Panc1 (cell line): ENCODE data around the gene KCNJ9.

Experiments
- POLR2AphosphoS5 ChIP-seq: IDR thresholded peaks from 2 replicates; pipeline ENCODE4 v1.6.1; 2012; ENCODE audit warnings: mild to moderate bottlenecking, low read depth, low read length, moderate library complexity
- REST ChIP-seq, 2 experiments: IDR thresholded peaks; 2 replicates each; pipeline ENCODE4 v1.6.1; 2011 to 2012; ENCODE audit warnings: low read depth in 2 of 2, control low read depth in 1 of 2, low read length in 1 of 2, mild to moderate bottlenecking in 1 of 2, moderate library complexity in 1 of 2; ENCODE audit not compliant: insufficient read depth in 1 of 2

- TF ChIP-seq POLR2AphosphoS5 = no peak
- TF ChIP-seq REST (IDR thresholded peaks at IDR 0.05; ENCODE audit: insufficient read depth in 1 of 2, low read depth in 2 of 2, low read length in 1 of 2) = no peak
These were observed 49.6 kb downstream of the KCNJ9 start for GRCh38 chr1:160130939-160131338.
